Neural progenitor cell (in vitro differentiated cells): ENCODE results near the gene SCN1A.

Experiments
- CTCF ChIP-seq: fragments of 200-600 bp; sonication (generic); IDR thresholded peaks from 2 replicates; pipeline ENCODE4 v1.5.1; 2017; ENCODE audit warnings: antibody characterized with exemption, mild to moderate bottlenecking
- EZH2 ChIP-seq: fragments of 200-600 bp; sonication (generic); IDR thresholded peaks from 2 replicates; pipeline ENCODE4 v1.6.1; 2017; ENCODE audit warnings: antibody characterized with exemption, mild to moderate bottlenecking, moderate library complexity

GRCh38 chr2:166167449-166167848, 39.6 kb upstream of the SCN1A start:
- TF ChIP-seq CTCF, result no peak
- TF ChIP-seq EZH2, result no peak
